SH-SY5Y (cell line): Measurements from ENCODE around the gene NFAT5.

ENCODE experiments used
- GATA2 ChIP-seq: IDR thresholded peaks from 2 replicates; pipeline ENCODE4 v1.6.1; 2011; ENCODE audit warnings: mild to moderate bottlenecking, low read depth, low read length
- GATA3 ChIP-seq: IDR thresholded peaks from 2 replicates; pipeline ENCODE4 v1.6.1; 2011; ENCODE audit warnings: low read depth, mild to moderate bottlenecking, low read length, moderate library complexity

GRCh38 chr16:69732101-69732500 lies 166.3 kb downstream of the NFAT5 start:
- TF ChIP-seq GATA2: no peak
- no peak for TF ChIP-seq GATA3
